Fibroblast of mammary gland (primary cell): ENCODE results near the gene MAP3K14.

Experiments used
- DNase-seq: peaks from one replicate; pipeline ENCODE4 v3.0.0-alpha.2; 2010; ENCODE audit warnings: low read depth
- H3K4me3 ChIP-seq: 2 replicates; pipeline ENCODE4 v1.5.1; 2011; ENCODE audit warnings: low read depth, mild to moderate bottlenecking, low read length, moderate library complexity; ENCODE audit not compliant: control insufficient read depth
- CTCF ChIP-seq: conservative IDR thresholded peaks from 2 replicates; pipeline ENCODE4 v1.5.1; 2011; ENCODE audit warnings: low read depth, low read length, inconsistent platforms; ENCODE audit not compliant: control insufficient read depth, insufficient read depth

MAP3K14 gene

GRCh38 chr17:45243750-45244149 lies 73.1 kb downstream of the MAP3K14 start:
- TF ChIP-seq CTCF, result no peak
- no peak overlapping the region for H3K4me3 ChIP-seq
- DNase-seq, result no peak

GRCh38 chr17:45242029-45242414 lies 74.8 kb downstream of the MAP3K14 start:
- TF ChIP-seq CTCF, result no peak
- H3K4me3 ChIP-seq, result no peak overlapping the region
- DNase-seq, result no peak

- DNase-seq, result no peak
- no peak for TF ChIP-seq CTCF
- no peak overlapping the region for H3K4me3 ChIP-seq
Measured at GRCh38 chr17:45241328-45242028, 75.3 kb downstream of the MAP3K14 start.

- no peak for DNase-seq
- no peak overlapping the region for H3K4me3 ChIP-seq
- TF ChIP-seq CTCF, result no peak
Measured at GRCh38 chr17:45240905-45241327, 75.9 kb downstream of the MAP3K14 start.

GRCh38 chr17:45238155-45238774 lies 78.6 kb downstream of the MAP3K14 start:
- no peak overlapping the region for H3K4me3 ChIP-seq
- TF ChIP-seq CTCF, result no peak
- no peak for DNase-seq

- DNase-seq, result no peak
- no peak for TF ChIP-seq CTCF
- no peak overlapping the region for H3K4me3 ChIP-seq
Measured at GRCh38 chr17:45237686-45238085, 79.1 kb downstream of the MAP3K14 start.
